ENCODE measurements around the gene LMBRD2.
"Not testable (repeated sequence)": the region's sequence is repeated elsewhere in the genome, so short reads cannot be mapped to it uniquely, and the experiment has no call there.

Gene LMBRD2

GRCh38 chr5:36151434-36152323 lies at the start of gene LMBRD2, which contains the start of gene SKP2:
Gene LMBRD2, minus strand, starts transcription at chr5:36151887. Its CDS starts 8,538 bp downstream, at chr5:36143349.
Gene SKP2, plus strand, starts transcription at chr5:36152111. Its CDS starts 152 bp downstream, at chr5:36152263.
- DNase-seq = peak; percentile 99

DNA sequence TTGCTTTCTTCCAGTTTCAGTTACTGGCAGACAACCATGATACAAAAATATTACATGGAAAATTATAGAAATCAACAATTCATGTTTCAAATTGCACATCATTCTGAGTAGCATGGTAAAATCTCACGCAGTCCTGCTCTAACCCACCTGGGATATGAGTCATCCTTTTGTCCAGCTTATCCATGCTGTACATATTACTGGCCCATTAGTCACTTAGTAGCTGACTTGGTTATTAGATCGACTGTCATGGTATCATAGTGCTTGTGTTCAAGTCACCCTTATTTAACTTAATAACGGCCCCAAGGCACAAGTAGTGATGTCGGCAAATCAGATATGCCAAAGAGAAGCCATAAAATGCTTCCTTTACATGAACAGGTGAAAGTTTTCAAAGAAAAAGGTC lies 48.8 kb upstream of the LMBRD2 start:
- peak; percentile 26 for DNase-seq

DNA sequence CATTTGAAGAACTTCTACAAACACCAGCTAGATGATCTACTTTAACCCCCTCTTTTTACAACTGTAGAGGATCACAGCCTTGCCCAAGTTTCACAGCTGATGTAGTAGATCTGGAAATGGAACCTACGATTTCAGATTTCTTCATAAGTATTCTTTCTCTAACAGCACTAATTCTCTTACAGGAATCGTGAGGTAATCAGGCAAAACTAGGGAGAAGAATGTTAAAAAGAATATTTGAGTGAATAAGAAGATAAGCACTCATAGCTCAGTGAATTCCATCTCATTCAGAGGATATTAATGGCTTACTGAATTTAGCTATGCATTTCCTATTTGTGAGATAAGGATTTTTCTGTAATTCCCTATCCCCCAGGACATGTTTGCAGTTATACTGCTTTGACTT lies 47.9 kb upstream of the LMBRD2 start:
- DNase-seq = no peak

GRCh38 chr5:36198783-36199182 lies 47.1 kb upstream of the LMBRD2 start:
- DNase-seq = not testable (repeated sequence)

- no peak for DNase-seq
Measured at GRCh38 chr5:36198281-36198680, 46.6 kb upstream of the LMBRD2 start.

GRCh38 chr5:36193746-36194145 lies 42.1 kb upstream of the LMBRD2 start:
- no peak for DNase-seq

DNA sequence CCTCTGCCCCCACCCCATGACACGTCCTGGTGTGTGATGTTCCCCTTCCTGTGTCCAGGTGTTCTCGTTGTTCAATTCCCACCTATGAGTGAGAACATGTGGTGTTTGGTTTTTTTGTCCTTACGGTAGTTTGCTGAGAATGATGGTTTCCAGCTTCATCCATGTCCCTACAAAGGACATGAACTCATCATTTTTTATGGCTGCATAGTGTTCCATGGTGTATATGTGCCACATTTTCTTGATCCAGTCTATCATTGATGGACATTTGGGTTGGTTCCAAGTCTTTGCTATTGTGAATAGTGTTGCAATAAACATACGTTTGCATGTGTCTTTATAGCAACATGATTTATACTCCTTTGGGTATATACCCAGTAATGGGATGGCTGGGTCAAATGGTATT lies 32.7 kb upstream of the LMBRD2 start:
- not testable (repeated sequence) for DNase-seq

GRCh38 chr5:36181774-36182173 lies 30.1 kb upstream of the LMBRD2 start:
- DNase-seq = no peak

GRCh38 chr5:36180556-36181350 lies 29.1 kb upstream of the LMBRD2 start:
- DNase-seq = no peak

GRCh38 chr5:36179950-36180349 lies 28.3 kb upstream of the LMBRD2 start:
- no peak for DNase-seq

DNA sequence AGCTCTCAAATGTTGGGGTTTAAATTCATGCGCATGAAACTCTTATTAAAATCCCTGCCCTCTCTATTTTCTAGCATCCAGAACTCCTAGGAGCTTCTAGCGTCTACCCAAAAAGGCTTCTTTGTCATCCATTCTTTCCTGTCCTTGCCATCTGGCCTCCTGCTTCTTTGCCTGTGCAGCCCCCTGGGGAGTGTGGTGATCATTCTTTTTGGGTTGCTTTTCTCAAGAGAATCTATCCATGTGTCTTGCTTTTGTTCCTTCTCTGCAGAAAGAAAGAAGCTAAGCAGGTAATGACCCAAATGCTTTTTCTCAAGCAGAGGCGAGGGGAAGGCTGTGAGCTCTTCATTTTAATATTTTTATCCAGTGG lies 26.8 kb upstream of the LMBRD2 start:
- no peak for DNase-seq

DNA sequence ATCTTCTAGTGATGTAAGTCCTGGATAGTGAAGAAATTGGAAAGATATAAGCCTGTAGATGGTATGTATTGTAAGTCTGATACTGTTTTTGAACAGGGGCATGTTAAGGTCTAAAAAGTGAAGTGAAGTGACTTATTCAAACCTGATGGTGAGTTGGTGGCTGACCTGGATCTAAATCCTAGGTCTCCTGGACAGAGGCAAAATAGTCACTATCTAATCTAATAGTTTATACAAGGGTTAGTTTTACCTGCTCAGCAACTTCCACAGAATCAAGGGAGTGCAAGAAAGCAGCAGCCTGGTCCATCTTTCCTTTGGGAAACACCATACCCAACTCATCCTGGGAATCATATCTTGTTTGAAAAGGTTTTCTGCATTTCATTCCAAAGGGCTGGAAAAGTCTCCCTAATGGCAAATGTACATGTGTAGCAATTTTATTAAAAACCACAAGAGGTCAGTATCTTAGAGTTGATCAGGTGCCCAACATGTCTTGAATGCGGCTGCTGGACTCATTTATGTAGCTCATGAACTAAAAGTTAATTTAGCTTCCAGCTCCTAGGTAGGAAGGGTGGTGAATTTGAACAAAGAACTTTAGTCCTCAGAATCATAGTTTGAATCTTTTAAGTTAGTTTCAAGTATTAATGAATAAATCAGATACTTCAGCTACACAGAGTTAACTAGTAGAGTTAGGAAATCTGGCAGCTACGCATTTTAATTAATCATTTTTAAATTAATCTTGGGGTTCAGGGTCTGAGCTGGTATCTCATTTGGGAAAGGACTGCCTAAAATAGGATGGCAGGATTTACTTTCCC lies 26.2 kb upstream of the LMBRD2 start:
- DNase-seq = peak; percentile 52

- no peak for DNase-seq
Measured at GRCh38 chr5:36177154-36177553, 25.5 kb upstream of the LMBRD2 start.

DNA sequence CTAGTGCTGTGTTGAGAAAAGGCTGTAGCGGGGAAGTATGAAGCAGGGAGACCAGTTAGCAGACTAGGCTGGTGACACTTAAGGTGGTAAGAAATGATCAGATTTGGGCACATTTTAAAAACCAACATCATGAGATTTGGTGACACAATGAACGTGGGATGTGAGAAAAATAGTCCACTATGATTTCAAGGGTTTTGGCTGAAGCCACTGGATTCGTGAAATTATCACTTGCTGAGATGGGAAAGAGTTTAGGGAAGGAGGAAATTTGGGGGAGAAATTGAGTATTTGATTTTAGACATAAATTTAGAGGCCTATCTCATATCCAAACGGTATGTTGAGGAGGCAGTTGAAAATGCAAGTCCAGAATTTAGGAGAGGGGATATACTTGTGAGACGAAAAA lies 23.4 kb upstream of the LMBRD2 start:
- no peak for DNase-seq

DNA sequence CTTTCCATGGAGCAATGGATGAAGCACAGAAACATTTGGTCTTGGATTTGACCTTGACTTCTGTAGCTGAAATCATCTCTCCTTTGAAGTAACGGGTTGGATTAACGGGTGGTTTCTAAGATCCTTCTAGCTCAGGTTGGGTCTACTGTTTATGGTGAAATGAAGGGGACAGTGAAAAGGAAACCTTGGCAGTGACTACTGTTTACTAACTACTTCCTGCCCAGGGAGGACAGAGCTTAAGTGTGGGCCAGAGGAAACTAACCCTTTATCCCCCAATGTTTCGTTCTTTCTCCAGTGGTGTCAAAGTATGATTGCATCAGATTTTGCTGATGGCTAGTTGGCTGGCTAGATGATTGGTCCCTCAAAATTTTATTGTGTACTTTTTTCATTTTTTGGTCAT lies 22.4 kb upstream of the LMBRD2 start:
- DNase-seq = no peak

DNA sequence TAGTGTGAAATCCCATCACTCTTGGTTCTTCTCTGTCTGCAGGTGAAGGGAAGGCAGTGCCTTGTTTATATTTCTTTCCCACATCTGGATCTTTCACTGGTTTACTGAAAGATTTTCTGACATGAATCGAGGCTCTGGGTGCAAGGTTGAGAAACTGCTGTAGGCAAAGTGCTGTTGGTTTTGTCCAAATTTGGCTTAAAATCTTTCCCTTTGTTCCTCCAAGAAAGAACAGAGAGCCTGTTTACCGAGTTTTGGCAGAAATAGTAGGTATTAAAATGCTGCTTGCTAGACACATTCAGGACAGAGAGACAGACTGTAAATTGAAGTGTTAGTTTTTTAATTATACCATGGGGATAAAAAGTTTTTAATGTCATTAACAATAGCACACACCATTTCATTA lies 21.7 kb upstream of the LMBRD2 start:
- no peak for DNase-seq

DNA sequence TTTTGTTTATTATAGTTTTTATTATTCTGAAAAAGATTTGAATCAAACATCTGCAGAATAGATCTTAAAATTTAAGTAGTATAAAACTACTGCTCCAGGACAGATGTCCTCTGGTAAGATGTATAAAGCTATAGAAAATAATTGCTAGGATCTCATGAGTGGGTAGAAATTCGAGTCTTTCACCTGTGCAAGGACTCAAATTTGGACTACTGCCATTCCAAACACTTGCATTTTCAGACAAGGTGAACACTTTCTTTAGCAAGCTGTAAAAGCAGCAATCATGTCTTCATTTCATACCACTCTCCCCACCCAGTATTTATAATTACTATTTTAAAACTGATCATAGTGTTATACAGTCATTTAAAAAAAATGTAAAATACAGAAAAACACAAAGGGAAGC lies 20.9 kb upstream of the LMBRD2 start:
- DNase-seq = no peak

- DNase-seq = no peak
Measured at GRCh38 chr5:36170832-36171424, 19.2 kb upstream of the LMBRD2 start.

GRCh38 chr5:36168737-36169136 lies 17.1 kb upstream of the LMBRD2 start:
- no peak for DNase-seq

GRCh38 chr5:36164461-36164860 lies 12.8 kb upstream of the LMBRD2 start:
- DNase-seq = no peak

- no peak for DNase-seq
Measured at GRCh38 chr5:36162810-36163486, 11.3 kb upstream of the LMBRD2 start.

DNA sequence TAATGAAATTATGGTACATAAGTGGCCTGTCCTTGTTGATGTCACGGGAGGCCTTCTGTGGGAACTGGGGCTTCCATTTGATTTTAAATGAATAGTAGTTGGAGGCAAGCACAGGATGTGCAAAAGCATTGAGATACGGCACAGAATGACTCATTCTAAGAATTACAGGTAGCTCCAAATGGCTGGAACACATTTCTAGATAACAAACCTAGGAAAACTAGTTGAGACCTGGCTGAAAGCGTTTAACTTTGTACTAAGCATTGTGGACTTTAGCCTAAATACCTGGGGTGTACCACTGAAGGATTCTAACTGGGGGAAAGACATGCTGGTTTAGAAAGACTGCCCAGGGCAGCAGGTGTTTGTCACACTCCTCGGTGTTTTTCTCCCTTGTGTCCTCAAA lies 9.7 kb upstream of the LMBRD2 start:
- no peak for DNase-seq
